ENCODE measurements around the gene SSTR4.

- no peak for TF ChIP-seq POLR2A (IDR thresholded peaks at IDR 0.05)
- TF ChIP-seq, protein P1, sequence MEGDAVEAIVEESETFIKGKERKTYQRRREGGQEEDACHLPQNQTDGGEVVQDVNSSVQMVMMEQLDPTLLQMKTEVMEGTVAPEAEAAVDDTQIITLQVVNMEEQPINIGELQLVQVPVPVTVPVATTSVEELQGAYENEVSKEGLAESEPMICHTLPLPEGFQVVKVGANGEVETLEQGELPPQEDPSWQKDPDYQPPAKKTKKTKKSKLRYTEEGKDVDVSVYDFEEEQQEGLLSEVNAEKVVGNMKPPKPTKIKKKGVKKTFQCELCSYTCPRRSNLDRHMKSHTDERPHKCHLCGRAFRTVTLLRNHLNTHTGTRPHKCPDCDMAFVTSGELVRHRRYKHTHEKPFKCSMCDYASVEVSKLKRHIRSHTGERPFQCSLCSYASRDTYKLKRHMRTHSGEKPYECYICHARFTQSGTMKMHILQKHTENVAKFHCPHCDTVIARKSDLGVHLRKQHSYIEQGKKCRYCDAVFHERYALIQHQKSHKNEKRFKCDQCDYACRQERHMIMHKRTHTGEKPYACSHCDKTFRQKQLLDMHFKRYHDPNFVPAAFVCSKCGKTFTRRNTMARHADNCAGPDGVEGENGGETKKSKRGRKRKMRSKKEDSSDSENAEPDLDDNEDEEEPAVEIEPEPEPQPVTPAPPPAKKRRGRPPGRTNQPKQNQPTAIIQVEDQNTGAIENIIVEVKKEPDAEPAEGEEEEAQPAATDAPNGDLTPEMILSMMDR (IDR thresholded peaks at IDR 0.05) = no peak
These were observed 28.1 kb downstream of the SSTR4 start for GRCh38 chr20:23063168-23063567.
